Stomach (tissue), 9 donors: Measurements from ENCODE around the gene UBL3. TPM values are rescaled to one million over a fixed set of nuclear protein-coding genes. Genes with fewer than 3 reads are reported as not detected.

Experiments used
- DNase-seq, 2 donors: peaks; one replicate each; pipeline versions ENCODE4 v3.0.0 to v3.0.0-alpha.2; 2013 to 2019
- H3K27ac ChIP-seq, 5 donors: fragments of 200-600 bp in 4 of 5; sonication (generic) in 4 of 5; one replicate each; pipeline ENCODE4 v1.5.1; 2013 to 2019; ENCODE audit warnings: mild to moderate bottlenecking in 1 of 5, moderate library complexity in 1 of 5
- H3K27me3 ChIP-seq, 3 donors: fragments of 200-600 bp; sonication (generic); one replicate each; pipeline ENCODE4 v1.5.1; 2017 to 2019; ENCODE audit warnings: mixed run types in 1 of 3
- H3K36me3 ChIP-seq, 4 donors: fragments of 200-600 bp; sonication (generic); 1 replicate in 3 of 4; 2 replicates in 1 of 4; pipeline ENCODE4 v1.5.1; 2016 to 2019
- H3K4me1 ChIP-seq, 4 donors: fragments of 200-600 bp; sonication (generic); one replicate each; pipeline ENCODE4 v1.5.1; 2016 to 2019
- H3K4me3 ChIP-seq, 4 donors: fragments of 200-600 bp; sonication (generic) in 3 of 4; one replicate each; pipeline ENCODE4 v1.5.1; 2016 to 2019; ENCODE audit warnings: mild to moderate bottlenecking in 1 of 4
- H3K9me3 ChIP-seq, 4 donors: fragments of 200-600 bp; sonication (generic); one replicate each; pipeline ENCODE4 v1.5.1; 2016 to 2019
- CTCF ChIP-seq, 7 experiments: fragments of 450-650 bp in 4 of 7; fragments of 200-600 bp in 3 of 7; sonication (generic) in 3 of 7; IDR thresholded peaks; one replicate each; pipeline ENCODE4 v1.5.1; 2016 to 2019; ENCODE audit warnings: antibody characterized with exemption in 7 of 7, control low read depth in 2 of 7, mild to moderate bottlenecking in 1 of 7
- EP300 ChIP-seq: sonication (generic); formaldehyde crosslinking; IDR thresholded peaks from one replicate; pipeline ENCODE4 v1.6.1; 2017; ENCODE audit warnings: antibody characterized with exemption
- POLR2A ChIP-seq, 4 donors: fragments of 450-650 bp; IDR thresholded peaks; one replicate each; pipeline ENCODE4 v1.6.1; 2016; ENCODE audit warnings: antibody characterized with exemption in 4 of 4, control low read depth in 2 of 4, mild to moderate bottlenecking in 1 of 4, moderate library complexity in 1 of 4
- POLR2AphosphoS5 ChIP-seq, 3 donors: sonication (generic); formaldehyde crosslinking; IDR thresholded peaks; one replicate each; pipeline ENCODE4 v1.6.1; 2016; ENCODE audit warnings: antibody characterized with exemption in 3 of 3
- WGBS, 5 donors: extraction: QIAGEN DNeasy Blood & Tissue Kit in 3 of 5; methylation state at CpG; one replicate each; pipeline versions ENCODE4 v1.1.5 to v1.1.7; 2013 to 2018; 5-methylcytosine and 5-hydroxymethylcytosine counted together
- intact Hi-C: fragments of 100-400 bp; cut with DNase I; formaldehyde crosslinking; loops from one replicate; pipeline ENCODE4 v1.15.1; 2023; ENCODE audit warnings: low total_unique reads
- polyA plus RNA-seq, 3 donors: library from polyadenylated mRNA; stranded (reverse); fragments of 200-250 nt; gene quantifications; one replicate each; pipeline ENCODE4 v1.2.3, GENCODE V29; 2013
- total RNA-seq, 5 donors: library from RNA; depleted of rRNA; stranded (reverse); fragments of >200 nt; gene quantifications; one replicate each; pipeline versions ENCODE4 v1.1.0 to v1.2.3, GENCODE V29; 2014 to 2016
- donor health status: healthy with polysubstance abuse.
- donor health status: Bipolar disorder and iron deficiency.
- donor health status: healthy.

UBL3 gene
- total and polyA plus RNA-seq, 8 donors = 21.5 to 115 (median 42.3) TPM

DNA sequence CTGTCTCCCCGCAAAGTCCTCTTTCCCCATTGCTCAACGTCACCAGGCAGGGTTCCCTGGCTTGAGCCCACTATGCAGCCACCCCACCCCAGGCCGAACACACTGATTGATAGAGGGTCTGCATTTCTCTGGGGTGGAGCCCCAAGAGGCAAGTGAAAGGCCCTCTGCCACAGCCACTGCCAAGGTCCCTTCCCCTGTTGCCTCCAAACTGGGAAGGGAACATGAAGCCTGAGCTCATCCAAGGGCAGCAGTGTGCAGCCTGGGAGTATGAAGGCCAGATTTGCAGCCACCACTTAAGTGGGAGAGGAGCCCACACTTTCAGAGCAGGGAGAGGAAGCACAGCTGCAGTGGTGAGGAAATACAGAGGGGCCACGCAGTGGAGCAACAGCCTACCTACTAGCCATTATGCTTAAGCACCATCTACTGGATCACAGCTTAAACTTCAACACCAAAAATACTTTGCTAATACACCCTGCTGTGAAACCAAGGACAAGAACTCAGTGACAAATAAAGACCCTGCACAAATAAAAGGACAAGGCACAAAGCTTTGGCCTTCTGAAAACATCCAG lies 48.6 kb downstream of the UBL3 start:
- TF ChIP-seq EP300 = no peak
- H3K9me3 ChIP-seq = no peaks in the 10 kb centered on the region
- 82 to 95% (median 92%) methylated on average over 4 of the region's 4 CpGs for WGBS, 5 donors
- peak in 1 of 2 donors; percentile 10 for DNase-seq
- H3K36me3 ChIP-seq = no peaks in the 10 kb centered on the region
- intact Hi-C loops = no loop called here
- no peaks in the 10 kb centered on the region for H3K27me3 ChIP-seq
- no peak overlapping the region for H3K27ac ChIP-seq
- no peak overlapping the region for H3K4me3 ChIP-seq
- H3K4me1 ChIP-seq = peaks cover 10 to 76% (median 42%) of the 10 kb centered on the region in 4 donors

GRCh38 chr13:29801102-29801501 lies 49.3 kb downstream of the UBL3 start:
- H3K4me3 ChIP-seq = no peak overlapping the region
- no peaks in the 10 kb centered on the region for H3K27me3 ChIP-seq
- no peaks in the 10 kb centered on the region for H3K36me3 ChIP-seq
- WGBS, 5 donors = 83 to 92% (median 91%) methylated on average over 4 of the region's 4 CpGs
- no peak for DNase-seq
- intact Hi-C loops = no loop called here
- TF ChIP-seq POLR2A (IDR thresholded peaks at IDR 0.05) (no peak), EP300 (no peak), CTCF (IDR thresholded peaks at IDR 0.05) (no peak), POLR2AphosphoS5 (IDR thresholded peaks at IDR 0.05) (no peak)
- H3K4me1 ChIP-seq = peaks cover 8 to 73% (median 37%) of the 10 kb centered on the region in 4 donors
- H3K9me3 ChIP-seq = no peaks in the 10 kb centered on the region
- H3K27ac ChIP-seq = no peak overlapping the region

DNA sequence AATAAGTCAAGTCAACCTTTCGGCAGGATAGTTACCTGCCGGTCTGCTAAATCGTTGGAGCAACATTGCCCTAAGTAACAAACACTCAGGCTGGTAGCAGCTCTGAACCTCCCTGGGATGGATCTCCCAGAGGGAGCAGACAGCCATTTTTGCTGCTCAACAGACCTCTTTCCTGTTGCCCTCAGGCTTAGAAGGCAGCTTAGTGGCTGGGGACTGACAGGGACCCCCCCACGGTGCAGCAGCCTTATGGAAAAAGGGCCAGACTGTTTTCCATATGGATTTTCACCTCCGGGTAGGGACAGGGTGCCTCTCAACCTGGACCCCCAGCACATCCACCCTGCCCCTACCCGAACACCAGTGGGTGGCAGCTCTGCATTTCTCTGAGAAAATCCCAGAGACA lies 49.7 kb downstream of the UBL3 start:
- no peaks in the 10 kb centered on the region for H3K36me3 ChIP-seq
- H3K27me3 ChIP-seq = no peaks in the 10 kb centered on the region
- WGBS, 5 donors = 84 to 94% (median 93%) methylated on average over 6 of the region's 6 CpGs
- no peaks in the 10 kb centered on the region for H3K9me3 ChIP-seq
- no peak overlapping the region for H3K27ac ChIP-seq
- intact Hi-C loops = no loop called here
- TF ChIP-seq POLR2AphosphoS5 (IDR thresholded peaks at IDR 0.05) (no peak), CTCF (IDR thresholded peaks at IDR 0.05) (no peak), POLR2A (IDR thresholded peaks at IDR 0.05) (no peak), EP300 (no peak)
- no peak for DNase-seq
- peaks cover 8 to 69% (median 37%) of the 10 kb centered on the region in 4 donors for H3K4me1 ChIP-seq
- H3K4me3 ChIP-seq = no peak overlapping the region

GRCh38 chr13:29799041-29799440 lies 51.4 kb downstream of the UBL3 start:
- WGBS, 5 donors = 37 to 64% (median 46%) methylated on average over 2 of the region's 2 CpGs
- DNase-seq = no peak
- Histone ChIP-seq H3K4me3 (no peak overlapping the region), H3K36me3 (no peaks in the 10 kb centered on the region), H3K27me3 (no peaks in the 10 kb centered on the region), H3K27ac (no peak overlapping the region), H3K9me3 (no peaks in the 10 kb centered on the region), H3K4me1 (peaks cover 8 to 74% (median 43%) of the 10 kb centered on the region in 4 donors)
- intact Hi-C loops = no loop called here
- no peak for TF ChIP-seq POLR2A (IDR thresholded peaks at IDR 0.05)
- no peak for TF ChIP-seq POLR2AphosphoS5 (IDR thresholded peaks at IDR 0.05)
- TF ChIP-seq EP300 = no peak
- no peak for TF ChIP-seq CTCF (IDR thresholded peaks at IDR 0.05)

GRCh38 chr13:29791997-29792780 lies 58.2 kb downstream of the UBL3 start:
- H3K9me3 ChIP-seq = no peaks in the 10 kb centered on the region
- H3K4me1 ChIP-seq = peaks cover 10 to 80% (median 41%) of the 10 kb centered on the region in 4 donors
- no peaks in the 10 kb centered on the region for H3K27me3 ChIP-seq
- no peak for DNase-seq
- intact Hi-C loops = no loop called here
- TF ChIP-seq EP300 (no peak), POLR2AphosphoS5 (IDR thresholded peaks at IDR 0.05) (no peak), CTCF (IDR thresholded peaks at IDR 0.05) (no peak), POLR2A (IDR thresholded peaks at IDR 0.05) (no peak)
- no peak overlapping the region for H3K4me3 ChIP-seq
- no peaks in the 10 kb centered on the region for H3K36me3 ChIP-seq
- H3K27ac ChIP-seq = no peak overlapping the region
- 82 to 91% (median 89%) methylated on average over 5 of the region's 5 CpGs for WGBS, 5 donors
